HepG2 (cell line): ENCODE data around the gene CDH2. TPM values are rescaled to one million over a fixed set of nuclear protein-coding genes. Genes with fewer than 3 reads are reported as not detected.

Experiments used
- KDM5A ChIP-seq: fragments of 200-600 bp; sonication (generic); IDR thresholded peaks from 2 replicates; pipeline ENCODE4 v1.7.0; 2018; ENCODE audit warnings: antibody characterized with exemption, mild to moderate bottlenecking, low read length, borderline replicate concordance
- MED1 ChIP-seq: sonication (generic); formaldehyde crosslinking; IDR thresholded peaks from 2 replicates; pipeline ENCODE4 v1.4.0; 2020; ENCODE audit warnings: missing genetic modification reagents
- MLLT10 ChIP-seq: sonication (generic); formaldehyde crosslinking; IDR thresholded peaks from 2 replicates; pipeline ENCODE4 v1.4.0; 2020; ENCODE audit warnings: missing genetic modification reagents
- MYC ChIP-seq: sonication (generic); formaldehyde crosslinking; IDR thresholded peaks from 2 replicates; pipeline ENCODE4 v1.9.0; 2021; ENCODE audit warnings: missing genetic modification reagents, borderline replicate concordance
- PAWR ChIP-seq: sonication (generic); formaldehyde crosslinking; IDR thresholded peaks from 2 replicates; pipeline ENCODE4 v1.4.0; 2020; ENCODE audit warnings: missing genetic modification reagents, mild to moderate bottlenecking, borderline replicate concordance
- RXRA ChIP-seq: sonication (generic); formaldehyde crosslinking; IDR thresholded peaks from 2 replicates; pipeline ENCODE4 v1.5.1; 2020; ENCODE audit warnings: missing genetic modification reagents
- SIX4 ChIP-seq: sonication (generic); formaldehyde crosslinking; IDR thresholded peaks from 2 replicates; pipeline ENCODE4 v1.4.0; 2020; ENCODE audit warnings: missing genetic modification reagents
- SP4 ChIP-seq: sonication (generic); formaldehyde crosslinking; IDR thresholded peaks from 2 replicates; pipeline ENCODE4 v1.8.1; 2023; ENCODE audit warnings: mild to moderate bottlenecking, missing genetic modification reagents
- TBL1XR1 ChIP-seq: fragments of 150-350 bp; IDR thresholded peaks from 2 replicates; pipeline ENCODE4 v1.6.1; 2014; ENCODE audit warnings: borderline replicate concordance, low read length; ENCODE audit not compliant: partially characterized antibody
- THAP11 ChIP-seq: IDR thresholded peaks from 2 replicates; pipeline ENCODE4 v1.6.1; 2016; ENCODE audit warnings: missing biosample characterization, missing genetic modification reagents
- ZBTB7B ChIP-seq: sonication (generic); formaldehyde crosslinking; IDR thresholded peaks from 2 replicates; pipeline ENCODE4 v1.4.0; 2020; ENCODE audit warnings: missing genetic modification reagents
- ZFAT ChIP-seq: sonication (generic); formaldehyde crosslinking; conservative IDR thresholded peaks from 2 replicates; pipeline ENCODE4 v1.8.1; 2023; ENCODE audit warnings: missing genetic modification reagents, inconsistent platforms
- ZFP37 ChIP-seq: sonication (generic); formaldehyde crosslinking; IDR thresholded peaks from 2 replicates; pipeline ENCODE4 v1.4.0; 2020; ENCODE audit warnings: missing genetic modification reagents, borderline replicate concordance
- ZFX ChIP-seq: sonication (generic); formaldehyde crosslinking; IDR thresholded peaks from 2 replicates; pipeline ENCODE4 v1.4.0; 2020; ENCODE audit warnings: mild to moderate bottlenecking, low read depth, missing genetic modification reagents, moderate library complexity
- ZNF274 ChIP-seq: sonication (generic); formaldehyde crosslinking; IDR thresholded peaks from 2 replicates; pipeline ENCODE4 v1.5.1; 2020; ENCODE audit warnings: mild to moderate bottlenecking, missing genetic modification reagents
- ZNF556 ChIP-seq: sonication (generic); formaldehyde crosslinking; IDR thresholded peaks from 2 replicates; pipeline ENCODE4 v1.4.0; 2020; ENCODE audit warnings: mild to moderate bottlenecking, missing genetic modification reagents, borderline replicate concordance
- ZNF572 ChIP-seq: sonication (generic); formaldehyde crosslinking; IDR thresholded peaks from 2 replicates; pipeline ENCODE4 v1.5.1; 2020; ENCODE audit warnings: mild to moderate bottlenecking, missing genetic modification reagents
- polyA plus RNA-seq, 8 experiments: library from polyadenylated mRNA; depleted of rRNA in 3 of 8; stranded (reverse) in 7 of 8; unstranded in 1 of 8; fragments of >200 nt; fragmentation: Illumina TruSeq in 4 of 8; extraction: Trizol in 4 of 8; gene quantifications; 2 replicates each; pipeline versions ENCODE4 v1.2.1 to v1.2.3, GENCODE V29; 2011 to 2016; ENCODE audit warnings: low read depth in 4 of 8, missing spikeins in 1 of 8, mixed read lengths in 1 of 8; ENCODE audit not compliant: insufficient read depth in 1 of 8
- total RNA-seq, 5 experiments: library from RNA; depleted of rRNA; stranded (reverse); fragments of >200 nt; fragmentation: Illumina TruSeq; extraction: Trizol; gene quantifications; 2 replicates each; pipeline ENCODE4 v1.2.3, GENCODE V29; 2016; ENCODE audit warnings: low read depth in 1 of 5
- TF ChIP-seq, protein P1 (sequence below): sonication (generic); formaldehyde crosslinking; conservative IDR thresholded peaks from 2 replicates; pipeline ENCODE4 v1.4.0; 2020; ENCODE audit warnings: mild to moderate bottlenecking, missing genetic modification reagents, moderate library complexity
- TF ChIP-seq, protein P2 (sequence below): fragments of 450-650 bp; IDR thresholded peaks from 2 replicates; pipeline ENCODE4 v1.6.1; 2016
- TF ChIP-seq, protein P3 (sequence below): sonication (generic); formaldehyde crosslinking; IDR thresholded peaks from 2 replicates; pipeline ENCODE4 v1.4.0; 2020; ENCODE audit warnings: missing genetic modification reagents, borderline replicate concordance
- TF ChIP-seq, protein P4 (sequence below): sonication (generic); formaldehyde crosslinking; IDR thresholded peaks from 2 replicates; pipeline ENCODE4 v1.9.0; 2021; ENCODE audit warnings: missing genetic modification reagents, borderline replicate concordance

Gene CDH2
- total and polyA plus RNA-seq, 2 of the 13 experiments (the other 11 are each of a cell fraction or from before 2014, with no cell fraction given) = 18.6 to 36.1 TPM

DNA sequence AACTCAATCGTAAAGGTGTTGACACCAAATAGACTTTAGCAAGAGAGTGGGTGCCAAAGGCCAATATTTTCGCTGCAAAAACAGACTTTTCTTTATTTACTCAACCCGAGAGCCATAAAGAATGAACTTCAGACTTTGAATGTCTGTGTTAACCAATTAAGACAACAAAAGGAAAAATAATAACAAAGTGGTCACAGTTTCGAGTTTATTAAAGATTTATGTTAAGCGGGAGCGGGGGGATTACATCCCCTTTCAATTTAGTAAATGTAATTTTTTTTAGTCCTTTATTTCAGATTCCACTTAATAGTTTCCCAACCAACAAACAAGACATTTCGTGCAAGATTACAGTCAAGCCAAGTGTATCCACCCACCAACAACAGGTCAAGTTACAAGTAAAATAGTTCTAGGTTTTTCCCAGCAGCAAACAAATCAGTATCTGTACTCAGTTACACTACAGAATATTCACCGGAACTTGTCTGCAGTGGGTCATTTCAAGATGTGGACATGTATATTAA, 9.0 kb downstream of the CDH2 start (continued):
- TF ChIP-seq, protein P1, sequence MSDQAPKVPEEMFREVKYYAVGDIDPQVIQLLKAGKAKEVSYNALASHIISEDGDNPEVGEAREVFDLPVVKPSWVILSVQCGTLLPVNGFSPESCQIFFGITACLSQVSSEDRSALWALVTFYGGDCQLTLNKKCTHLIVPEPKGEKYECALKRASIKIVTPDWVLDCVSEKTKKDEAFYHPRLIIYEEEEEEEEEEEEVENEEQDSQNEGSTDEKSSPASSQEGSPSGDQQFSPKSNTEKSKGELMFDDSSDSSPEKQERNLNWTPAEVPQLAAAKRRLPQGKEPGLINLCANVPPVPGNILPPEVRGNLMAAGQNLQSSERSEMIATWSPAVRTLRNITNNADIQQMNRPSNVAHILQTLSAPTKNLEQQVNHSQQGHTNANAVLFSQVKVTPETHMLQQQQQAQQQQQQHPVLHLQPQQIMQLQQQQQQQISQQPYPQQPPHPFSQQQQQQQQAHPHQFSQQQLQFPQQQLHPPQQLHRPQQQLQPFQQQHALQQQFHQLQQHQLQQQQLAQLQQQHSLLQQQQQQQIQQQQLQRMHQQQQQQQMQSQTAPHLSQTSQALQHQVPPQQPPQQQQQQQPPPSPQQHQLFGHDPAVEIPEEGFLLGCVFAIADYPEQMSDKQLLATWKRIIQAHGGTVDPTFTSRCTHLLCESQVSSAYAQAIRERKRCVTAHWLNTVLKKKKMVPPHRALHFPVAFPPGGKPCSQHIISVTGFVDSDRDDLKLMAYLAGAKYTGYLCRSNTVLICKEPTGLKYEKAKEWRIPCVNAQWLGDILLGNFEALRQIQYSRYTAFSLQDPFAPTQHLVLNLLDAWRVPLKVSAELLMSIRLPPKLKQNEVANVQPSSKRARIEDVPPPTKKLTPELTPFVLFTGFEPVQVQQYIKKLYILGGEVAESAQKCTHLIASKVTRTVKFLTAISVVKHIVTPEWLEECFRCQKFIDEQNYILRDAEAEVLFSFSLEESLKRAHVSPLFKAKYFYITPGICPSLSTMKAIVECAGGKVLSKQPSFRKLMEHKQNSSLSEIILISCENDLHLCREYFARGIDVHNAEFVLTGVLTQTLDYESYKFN (CRISPR knock-in tag) = peak; percentile 95
- TF ChIP-seq ZBTB7B (CRISPR knock-in tag) (no peak), MLLT10 (CRISPR knock-in tag) (no peak), ZFAT (CRISPR knock-in tag) (no peak), TBL1XR1 (peak; percentile 79), ZFP37 (CRISPR knock-in tag) (no peak), KDM5A (no peak; the same call in 1 of the 2 replicates), ZNF556 (no peak), ZFX (no peak), ZNF274 (no peak), RXRA (CRISPR knock-in tag) (no peak), PAWR (CRISPR knock-in tag) (no peak), THAP11 (CRISPR knock-in tag) (peak; percentile 37; the same call in 1 of the 2 replicates), MED1 (peak; percentile 51), SIX4 (CRISPR knock-in tag) (peak; percentile 97), SP4 (CRISPR knock-in tag) (no peak), MYC (CRISPR knock-in tag) (no peak), ZNF572 (no peak)
- TF ChIP-seq, protein P2, sequence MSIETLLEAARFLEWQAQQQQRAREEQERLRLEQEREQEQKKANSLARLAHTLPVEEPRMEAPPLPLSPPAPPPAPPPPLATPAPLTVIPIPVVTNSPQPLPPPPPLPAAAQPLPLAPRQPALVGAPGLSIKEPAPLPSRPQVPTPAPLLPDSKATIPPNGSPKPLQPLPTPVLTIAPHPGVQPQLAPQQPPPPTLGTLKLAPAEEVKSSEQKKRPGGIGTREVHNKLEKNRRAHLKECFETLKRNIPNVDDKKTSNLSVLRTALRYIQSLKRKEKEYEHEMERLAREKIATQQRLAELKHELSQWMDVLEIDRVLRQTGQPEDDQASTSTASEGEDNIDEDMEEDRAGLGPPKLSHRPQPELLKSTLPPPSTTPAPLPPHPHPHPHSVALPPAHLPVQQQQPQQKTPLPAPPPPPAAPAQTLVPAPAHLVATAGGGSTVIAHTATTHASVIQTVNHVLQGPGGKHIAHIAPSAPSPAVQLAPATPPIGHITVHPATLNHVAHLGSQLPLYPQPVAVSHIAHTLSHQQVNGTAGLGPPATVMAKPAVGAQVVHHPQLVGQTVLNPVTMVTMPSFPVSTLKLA = no peak
- TF ChIP-seq, protein P3, sequence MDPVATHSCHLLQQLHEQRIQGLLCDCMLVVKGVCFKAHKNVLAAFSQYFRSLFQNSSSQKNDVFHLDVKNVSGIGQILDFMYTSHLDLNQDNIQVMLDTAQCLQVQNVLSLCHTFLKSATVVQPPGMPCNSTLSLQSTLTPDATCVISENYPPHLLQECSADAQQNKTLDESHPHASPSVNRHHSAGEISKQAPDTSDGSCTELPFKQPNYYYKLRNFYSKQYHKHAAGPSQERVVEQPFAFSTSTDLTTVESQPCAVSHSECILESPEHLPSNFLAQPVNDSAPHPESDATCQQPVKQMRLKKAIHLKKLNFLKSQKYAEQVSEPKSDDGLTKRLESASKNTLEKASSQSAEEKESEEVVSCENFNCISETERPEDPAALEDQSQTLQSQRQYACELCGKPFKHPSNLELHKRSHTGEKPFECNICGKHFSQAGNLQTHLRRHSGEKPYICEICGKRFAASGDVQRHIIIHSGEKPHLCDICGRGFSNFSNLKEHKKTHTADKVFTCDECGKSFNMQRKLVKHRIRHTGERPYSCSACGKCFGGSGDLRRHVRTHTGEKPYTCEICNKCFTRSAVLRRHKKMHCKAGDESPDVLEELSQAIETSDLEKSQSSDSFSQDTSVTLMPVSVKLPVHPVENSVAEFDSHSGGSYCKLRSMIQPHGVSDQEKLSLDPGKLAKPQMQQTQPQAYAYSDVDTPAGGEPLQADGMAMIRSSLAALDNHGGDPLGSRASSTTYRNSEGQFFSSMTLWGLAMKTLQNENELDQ (CRISPR knock-in tag) = no peak
- TF ChIP-seq, protein P4, sequence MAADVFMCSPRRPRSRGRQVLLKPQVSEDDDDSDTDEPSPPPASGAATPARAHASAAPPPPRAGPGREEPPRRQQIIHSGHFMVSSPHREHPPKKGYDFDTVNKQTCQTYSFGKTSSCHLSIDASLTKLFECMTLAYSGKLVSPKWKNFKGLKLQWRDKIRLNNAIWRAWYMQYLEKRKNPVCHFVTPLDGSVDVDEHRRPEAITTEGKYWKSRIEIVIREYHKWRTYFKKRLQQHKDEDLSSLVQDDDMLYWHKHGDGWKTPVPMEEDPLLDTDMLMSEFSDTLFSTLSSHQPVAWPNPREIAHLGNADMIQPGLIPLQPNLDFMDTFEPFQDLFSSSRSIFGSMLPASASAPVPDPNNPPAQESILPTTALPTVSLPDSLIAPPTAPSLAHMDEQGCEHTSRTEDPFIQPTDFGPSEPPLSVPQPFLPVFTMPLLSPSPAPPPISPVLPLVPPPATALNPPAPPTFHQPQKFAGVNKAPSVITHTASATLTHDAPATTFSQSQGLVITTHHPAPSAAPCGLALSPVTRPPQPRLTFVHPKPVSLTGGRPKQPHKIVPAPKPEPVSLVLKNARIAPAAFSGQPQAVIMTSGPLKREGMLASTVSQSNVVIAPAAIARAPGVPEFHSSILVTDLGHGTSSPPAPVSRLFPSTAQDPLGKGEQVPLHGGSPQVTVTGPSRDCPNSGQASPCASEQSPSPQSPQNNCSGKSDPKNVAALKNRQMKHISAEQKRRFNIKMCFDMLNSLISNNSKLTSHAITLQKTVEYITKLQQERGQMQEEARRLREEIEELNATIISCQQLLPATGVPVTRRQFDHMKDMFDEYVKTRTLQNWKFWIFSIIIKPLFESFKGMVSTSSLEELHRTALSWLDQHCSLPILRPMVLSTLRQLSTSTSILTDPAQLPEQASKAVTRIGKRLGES (CRISPR knock-in tag) = no peak
